Spleen (tissue), 11 donors: ENCODE results near the gene PDLIM7. TPM values are rescaled to one million over a fixed set of nuclear protein-coding genes. Genes with fewer than 3 reads are reported as not detected.

Experiments
- DNase-seq: peaks from one replicate; pipeline ENCODE4 v3.0.0-alpha.2; 2020
- H3K27ac ChIP-seq, 8 donors: fragments of 200-600 bp; sonication (generic) in 7 of 8; 1 replicate in 4 of 8; 2 replicates in 4 of 8; pipeline versions ENCODE4 v1.5.0 to v1.8.0; 2016 to 2021; ENCODE audit warnings: inconsistent platforms in 4 of 8, mild to moderate bottlenecking in 4 of 8, moderate library complexity in 1 of 8
- H3K27me3 ChIP-seq, 7 donors: fragments of 200-600 bp; sonication (generic) in 6 of 7; replicated peaks in 1 of 7; 1 replicate in 4 of 7; 2 replicates in 3 of 7; pipeline versions ENCODE4 v1.5.0 to v1.8.0; 2016 to 2021; ENCODE audit warnings: inconsistent platforms in 3 of 7, mild to moderate bottlenecking in 1 of 7
- H3K36me3 ChIP-seq, 6 donors: fragments of 200-600 bp; sonication (generic) in 5 of 6; 1 replicate in 4 of 6; 2 replicates in 2 of 6; pipeline versions ENCODE4 v1.5.0 to v1.8.0; 2016 to 2021; ENCODE audit warnings: inconsistent platforms in 2 of 6
- H3K4me1 ChIP-seq, 6 donors: fragments of 200-600 bp; sonication (generic) in 5 of 6; 1 replicate in 3 of 6; 2 replicates in 3 of 6; pipeline versions ENCODE4 v1.5.0 to v1.8.0; 2016 to 2021; ENCODE audit warnings: inconsistent platforms in 3 of 6
- H3K4me3 ChIP-seq, 8 donors: fragments of 200-600 bp; sonication (generic) in 7 of 8; 1 replicate in 4 of 8; 2 replicates in 4 of 8; pipeline versions ENCODE4 v1.5.0 to v1.8.0; 2016 to 2021; ENCODE audit warnings: inconsistent platforms in 4 of 8, mild to moderate bottlenecking in 4 of 8, moderate library complexity in 2 of 8
- H3K9me3 ChIP-seq, 8 donors: fragments of 200-600 bp; sonication (generic) in 7 of 8; 1 replicate in 4 of 8; 2 replicates in 4 of 8; pipeline versions ENCODE4 v1.5.0 to v1.8.0; 2016 to 2021; ENCODE audit warnings: inconsistent platforms in 4 of 8
- POLR2A ChIP-seq, 3 donors: fragments of 450-650 bp; IDR thresholded peaks; one replicate each; pipeline ENCODE4 v1.5.1; 2017; ENCODE audit warnings: antibody characterized with exemption in 3 of 3, mild to moderate bottlenecking in 1 of 3
- POLR2AphosphoS5 ChIP-seq, 3 donors: sonication (generic); formaldehyde crosslinking; IDR thresholded peaks; one replicate each; pipeline ENCODE4 v1.5.1; 2017; ENCODE audit warnings: antibody characterized with exemption in 3 of 3
- WGBS, 5 donors: extraction: QIAGEN DNeasy Blood & Tissue Kit in 3 of 5; methylation state at CpG; one replicate each; pipeline versions ENCODE4 v1.1.5 to v1.1.7; 2013 to 2018; 5-methylcytosine and 5-hydroxymethylcytosine counted together
- intact Hi-C: fragments of 100-400 bp; cut with DNase I; formaldehyde crosslinking; loops from one replicate; pipeline ENCODE4 v1.15.0; 2023; ENCODE audit warnings: low total_unique reads
- polyA plus RNA-seq, 3 donors: library from polyadenylated mRNA; stranded (reverse); fragments of 200-250 nt; gene quantifications; one replicate each; pipeline ENCODE4 v1.2.1, GENCODE V29; 2013
- total RNA-seq, 7 donors: library from RNA; depleted of rRNA in 3 of 7; stranded (reverse); fragments of >200 nt in 3 of 7; fragmentation: NEBNext Ultra II Directional in 4 of 7; extraction: Animal tissue kit (Norgen Biotek cat#: 25700) in 4 of 7; gene quantifications; one replicate each; pipeline versions ENCODE4 v1.1.0 to v1.2.1, GENCODE V29; 2016 to 2021
- TF ChIP-seq, protein P1 (sequence below), 11 experiments: fragments of 200-600 bp in 7 of 11; fragments of 450-650 bp in 4 of 11; sonication (generic) in 4 of 11; IDR thresholded peaks in 8 of 11; conservative IDR thresholded peaks in 3 of 11; 1 replicate in 7 of 11; 2 replicates in 4 of 11; pipeline versions ENCODE4 v1.4.0 to v1.8.0; 2016 to 2021; ENCODE audit warnings: antibody characterized with exemption in 11 of 11, inconsistent platforms in 4 of 11, mild to moderate bottlenecking in 1 of 11
- donor health status: healthy with polysubstance abuse.
- donor health status: DM: no; HTN: no; CAD: no; lungs with moderate emphysema.
- donor health status: DM: no; HTN: no; CAD: no.
- donor health status: Bipolar disorder and iron deficiency.
- donor health status: healthy.
- donor health status: DM: no; HTN: no; CAD: no.
- donor health status: DM: yes; HTN: yes; CAD: no.

Gene PDLIM7
- total and polyA plus RNA-seq, 10 donors: 42.5 to 220 (median 85.1) TPM

- DNase-seq: peak; percentile 63
- H3K36me3 ChIP-seq: peaks cover 0 to 83% (median 41%) of the 10 kb centered on the region in 6 donors
- no peaks in the 10 kb centered on the region for H3K27me3 ChIP-seq
- WGBS, 5 donors: 89 to 95% (median 92%) methylated on average over 22 of the region's 22 CpGs
- peaks cover 9 to 19% (median 13%) of the 10 kb centered on the region in 6 donors for H3K4me1 ChIP-seq
- H3K9me3 ChIP-seq: no peaks in the 10 kb centered on the region
- no peak overlapping the region for H3K4me3 ChIP-seq
- H3K27ac ChIP-seq: no peak overlapping the region
- intact Hi-C loops: no loop called here
- TF ChIP-seq POLR2A (IDR thresholded peaks at IDR 0.05) (no peak), POLR2AphosphoS5 (IDR thresholded peaks at IDR 0.05) (peak in 1 of 3 donors; percentile 38)
These were observed 13.2 kb downstream of the PDLIM7 start for GRCh38 chr5:177483994-177484901.

GRCh38 chr5:177483042-177483441 lies 14.4 kb downstream of the PDLIM7 start:
- Histone ChIP-seq H3K9me3 (no peaks in the 10 kb centered on the region), H3K4me3 (no peak overlapping the region), H3K27me3 (no peaks in the 10 kb centered on the region), H3K27ac (no peak overlapping the region), H3K4me1 (peaks cover 16 to 30% (median 25%) of the 10 kb centered on the region in 6 donors), H3K36me3 (peaks cover 0 to 71% (median 29%) of the 10 kb centered on the region in 6 donors)
- WGBS, 5 donors: 94 to 97% (median 95%) methylated on average over 9 of the region's 9 CpGs
- no peak for TF ChIP-seq POLR2AphosphoS5 (IDR thresholded peaks at IDR 0.05)
- no peak for TF ChIP-seq POLR2A (IDR thresholded peaks at IDR 0.05)
- TF ChIP-seq, protein P1, sequence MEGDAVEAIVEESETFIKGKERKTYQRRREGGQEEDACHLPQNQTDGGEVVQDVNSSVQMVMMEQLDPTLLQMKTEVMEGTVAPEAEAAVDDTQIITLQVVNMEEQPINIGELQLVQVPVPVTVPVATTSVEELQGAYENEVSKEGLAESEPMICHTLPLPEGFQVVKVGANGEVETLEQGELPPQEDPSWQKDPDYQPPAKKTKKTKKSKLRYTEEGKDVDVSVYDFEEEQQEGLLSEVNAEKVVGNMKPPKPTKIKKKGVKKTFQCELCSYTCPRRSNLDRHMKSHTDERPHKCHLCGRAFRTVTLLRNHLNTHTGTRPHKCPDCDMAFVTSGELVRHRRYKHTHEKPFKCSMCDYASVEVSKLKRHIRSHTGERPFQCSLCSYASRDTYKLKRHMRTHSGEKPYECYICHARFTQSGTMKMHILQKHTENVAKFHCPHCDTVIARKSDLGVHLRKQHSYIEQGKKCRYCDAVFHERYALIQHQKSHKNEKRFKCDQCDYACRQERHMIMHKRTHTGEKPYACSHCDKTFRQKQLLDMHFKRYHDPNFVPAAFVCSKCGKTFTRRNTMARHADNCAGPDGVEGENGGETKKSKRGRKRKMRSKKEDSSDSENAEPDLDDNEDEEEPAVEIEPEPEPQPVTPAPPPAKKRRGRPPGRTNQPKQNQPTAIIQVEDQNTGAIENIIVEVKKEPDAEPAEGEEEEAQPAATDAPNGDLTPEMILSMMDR (IDR thresholded peaks at IDR 0.05 in 8 of 11, conservative IDR thresholded peaks at IDR 0.05 in 3 of 11): no peak
- peak; percentile 35 for DNase-seq
- intact Hi-C loops: no loop called here

DNA sequence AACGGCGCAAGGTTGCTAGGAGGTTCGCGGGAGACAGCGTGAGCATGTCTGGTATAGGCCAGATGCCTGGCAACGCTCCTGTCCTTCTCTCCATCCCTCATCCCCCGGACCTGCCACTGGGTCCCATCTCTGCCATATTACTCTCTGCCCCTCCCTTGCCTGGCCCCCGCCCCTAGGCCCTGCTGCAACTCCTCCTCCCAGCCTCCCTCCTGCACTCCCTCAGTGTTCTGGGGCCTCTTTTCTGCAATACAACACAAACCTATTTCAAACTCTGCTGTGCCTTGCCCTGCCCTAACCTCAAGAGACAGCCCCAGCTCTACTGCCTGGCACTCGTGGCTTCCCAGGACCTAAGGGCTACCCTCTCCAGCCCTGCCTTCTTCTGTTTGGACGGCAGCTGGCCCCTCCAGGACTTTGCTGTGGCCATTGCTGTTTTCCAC lies 15.0 kb downstream of the PDLIM7 start:
- Histone ChIP-seq H3K36me3 (peaks cover 0 to 64% (median 22%) of the 10 kb centered on the region in 6 donors), H3K9me3 (no peaks in the 10 kb centered on the region), H3K4me1 (peaks cover 16 to 37% (median 29%) of the 10 kb centered on the region in 6 donors), H3K27me3 (no peaks in the 10 kb centered on the region), H3K27ac (no peak overlapping the region), H3K4me3 (no peak overlapping the region)
- WGBS, 5 donors: 90 to 98% (median 94%) methylated on average over 10 of the region's 10 CpGs
- TF ChIP-seq, protein P1 (IDR thresholded peaks at IDR 0.05 in 8 of 11, conservative IDR thresholded peaks at IDR 0.05 in 3 of 11): no peak
- TF ChIP-seq POLR2A (IDR thresholded peaks at IDR 0.05) (no peak), POLR2AphosphoS5 (IDR thresholded peaks at IDR 0.05) (no peak)
- intact Hi-C loops: no loop called here
- DNase-seq: peak; percentile 54

DNA sequence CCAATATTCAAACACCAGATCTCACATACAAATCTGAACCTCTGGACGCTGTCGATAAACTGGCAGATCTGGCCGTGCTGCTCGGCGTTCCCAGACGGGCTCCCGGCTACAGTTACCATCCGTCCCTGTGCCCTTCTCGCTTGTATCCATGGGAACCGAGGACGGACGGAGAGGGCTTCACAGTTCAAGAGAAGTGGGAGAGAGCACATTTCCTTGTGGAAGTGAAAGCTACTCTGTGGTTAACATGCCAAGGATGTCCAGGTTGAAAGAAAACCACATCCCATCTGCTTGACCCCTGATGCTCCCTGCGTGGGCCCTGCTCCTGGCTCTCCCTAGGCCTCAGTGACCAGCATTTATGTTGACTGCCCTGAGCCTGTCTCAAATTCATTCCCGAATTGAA lies 17.6 kb downstream of the PDLIM7 start:
- Histone ChIP-seq H3K4me1 (peaks cover 16 to 62% (median 52%) of the 10 kb centered on the region in 6 donors), H3K27ac (peak overlapping the region in 7 of 8 donors; percentile 24 to 75 (median 52)), H3K27me3 (peaks cover 0 to under 1% (median 0%) of the 10 kb centered on the region in 7 donors), H3K4me3 (no peak overlapping the region), H3K36me3 (peaks cover 0 to 38% (median 8%) of the 10 kb centered on the region in 6 donors), H3K9me3 (no peaks in the 10 kb centered on the region)
- TF ChIP-seq POLR2A (IDR thresholded peaks at IDR 0.05): no peak
- TF ChIP-seq POLR2AphosphoS5 (IDR thresholded peaks at IDR 0.05): peak in 2 of 3 donors; percentile 6 to 18
- 42 to 57% (median 50%) methylated on average over 14 of the region's 14 CpGs for WGBS, 5 donors
- intact Hi-C loops: no loop called here
- no peak for DNase-seq
